GM12878 (cell line): ENCODE measurements around the gene REST. TPM values are rescaled to one million over a fixed set of nuclear protein-coding genes. Genes with fewer than 3 reads are reported as not detected.

ENCODE experiments used
- ATAC-seq: fragments of 200-7000 bp; cut with Tn5 transposase; 3 replicates; pipeline ENCODE4 v1.9.1; 2020; ENCODE audit warnings: mild to moderate bottlenecking, moderate library complexity
- BruUV-seq: library from RNA; stranded (reverse); fragments of 400-500 nt; replicated peaks from 2 replicates; lab custom pipeline; 2021; lab: Mats Ljungman, UMichigan
- CTCF ChIA-PET: fragments of 300-600 bp; sonication (Branson Sonifier 250); formaldehyde crosslinking; extraction: SDS; loops from one replicate; lab custom pipeline; 2021; ENCODE audit warnings: inconsistent platforms; lab: Yijun Ruan, JAX
- POLR2A ChIA-PET: fragments of 350-600 bp; formaldehyde crosslinking; extraction: SDS; loops from one replicate; lab custom pipeline; 2021; ENCODE audit warnings: inconsistent platforms; lab: Charles Lee
- RAD21 ChIA-PET: fragments of 300-600 bp; sonication (Branson Sonifier 250); formaldehyde crosslinking; loops from one replicate; lab custom pipeline; 2023; ENCODE audit warnings: antibody characterized with exemption; ENCODE audit not compliant: unreplicated experiment; lab: Charles Lee
- SMC1A ChIA-PET: fragments of 300-600 bp; sonication (Branson Sonifier 250); formaldehyde crosslinking; loops from one replicate; lab custom pipeline; 2023; ENCODE audit not compliant: unreplicated experiment, uncharacterized antibody; lab: Charles Lee
- DNase-seq: peaks from one replicate; pipeline ENCODE4 v3.0.0-alpha.2; 2011; ENCODE audit warnings: low read depth, low spot score
- FAIRE-seq: peaks from 3 replicates; lab custom pipeline; 2011; peaks lifted over from hg19 to GRCh38; lab: Jason Lieb, UNC
- H2AFZ ChIP-seq: 2 replicates; pipeline ENCODE4 v1.6.0; 2011; ENCODE audit warnings: low read depth, low read length, control low read depth; ENCODE audit not compliant: control insufficient read depth
- H3K27ac ChIP-seq: 2 replicates; pipeline ENCODE4 v1.5.1; 2011; ENCODE audit warnings: control low read depth; ENCODE audit not compliant: control insufficient read depth, insufficient read depth
- H3K27me3 ChIP-seq, 2 experiments: replicated peaks in 1 of 2; 2 replicates each; pipeline versions ENCODE4 v1.6.0 to v1.6.1; 2011; ENCODE audit warnings: low read length in 1 of 2; ENCODE audit not compliant: control insufficient read depth in 2 of 2, insufficient read depth in 2 of 2
- H3K36me3 ChIP-seq, 2 experiments: 2 replicates each; pipeline ENCODE4 v1.5.1; 2011; ENCODE audit warnings: low read length in 1 of 2; ENCODE audit not compliant: control insufficient read depth in 2 of 2, insufficient read depth in 2 of 2
- H3K4me1 ChIP-seq: 2 replicates; pipeline ENCODE4 v1.6.1; 2011; ENCODE audit warnings: mild to moderate bottlenecking, low read length, moderate library complexity, mixed read lengths; ENCODE audit not compliant: control insufficient read depth, insufficient read depth
- H3K4me2 ChIP-seq: 2 replicates; pipeline ENCODE4 v1.6.0; 2011; ENCODE audit warnings: control low read depth; ENCODE audit not compliant: control insufficient read depth, insufficient read depth
- H3K4me3 ChIP-seq: fragments of 200-600 bp; sonication (generic); 2 replicates; pipeline ENCODE4 v1.5.1; 2016
- H3K79me2 ChIP-seq: 2 replicates; pipeline ENCODE4 v1.6.0; 2011; ENCODE audit warnings: low read length; ENCODE audit not compliant: control insufficient read depth, insufficient read depth
- H3K9ac ChIP-seq: 2 replicates; pipeline ENCODE4 v1.8.0; 2011; ENCODE audit warnings: low read length, control low read depth, mixed read lengths; ENCODE audit not compliant: control insufficient read depth, insufficient read depth
- H3K9me3 ChIP-seq: replicated peaks from 3 replicates; pipeline ENCODE4 v1.5.1; 2011; ENCODE audit warnings: mild to moderate bottlenecking, low read length; ENCODE audit not compliant: control insufficient read depth, insufficient read depth
- H4K20me1 ChIP-seq: 2 replicates; pipeline ENCODE4 v1.6.0; 2011; ENCODE audit not compliant: control insufficient read depth, insufficient read depth
- IKZF2 ChIP-seq, 2 experiments: fragments of 450-650 bp; IDR thresholded peaks; 2 replicates each; pipeline ENCODE4 v1.6.1; 2017; ENCODE audit warnings: mild to moderate bottlenecking in 2 of 2, moderate library complexity in 2 of 2
- KLF5 ChIP-seq: fragments of 450-650 bp; IDR thresholded peaks from 2 replicates; pipeline ENCODE4 v1.6.1; 2014; ENCODE audit warnings: mild to moderate bottlenecking; ENCODE audit not compliant: partially characterized antibody
- MEF2A ChIP-seq: IDR thresholded peaks from 2 replicates; pipeline ENCODE4 v1.6.1; 2011; ENCODE audit warnings: low read depth, mild to moderate bottlenecking, low read length, moderate library complexity; ENCODE audit not compliant: insufficient read depth
- NFYB ChIP-seq: IDR thresholded peaks from 2 replicates; pipeline ENCODE4 v1.6.1; 2011; ENCODE audit warnings: low read depth, mild to moderate bottlenecking, low read length, improper control_type of control experiment, moderate library complexity; ENCODE audit not compliant: insufficient read depth
- SRF ChIP-seq, 2 experiments: IDR thresholded peaks; 2 replicates each; pipeline ENCODE4 v1.6.1; 2011; ENCODE audit warnings: low read depth in 2 of 2, low read length in 2 of 2, mild to moderate bottlenecking in 1 of 2, moderate library complexity in 1 of 2
- TCF12 ChIP-seq: IDR thresholded peaks from 2 replicates; pipeline ENCODE4 v1.6.1; 2011; ENCODE audit warnings: low read depth, mild to moderate bottlenecking, low read length
- WGBS: methylation state at CpG from one replicate; pipeline ENCODE4 v1.1.6; 2016; ENCODE audit warnings: low lambda C conversion rate; ENCODE audit not compliant: insufficient replicate concordance, insufficient coverage; ENCODE audit errors: missing lambda C conversion rate; 5-methylcytosine and 5-hydroxymethylcytosine counted together
- in situ Hi-C: fragments of 300-500 bp; cut with MboI; formaldehyde crosslinking; loops from 9 replicates; pipeline ENCODE4 v1.14.3; 2018; ENCODE audit warnings: mixed read lengths
- intact Hi-C: fragments of 100-400 bp; cut with micrococcal nuclease; formaldehyde crosslinking; loops from one replicate; pipeline ENCODE4 v1.14.2; 2022; ENCODE audit not compliant: unreplicated experiment
- polyA plus RNA-seq, 11 experiments: library from polyadenylated mRNA; depleted of rRNA in 4 of 11; unstranded in 6 of 11; stranded (reverse) in 5 of 11; fragments of >200 nt; fragmentation: Nextera tagmentation in 4 of 11; fragmentation: Illumina TruSeq in 1 of 11; extraction: Ambion mirVana in 4 of 11; extraction: Trizol in 1 of 11; gene quantifications; 1 replicate in 1 of 11; 2 replicates in 10 of 11; pipeline versions ENCODE4 v1.2.1 to v1.2.3, GENCODE V29; 2011 to 2016; ENCODE audit warnings: inconsistent platforms in 2 of 11, missing spikeins in 2 of 11, low read depth in 1 of 11
- total RNA-seq, 4 experiments: library from RNA; depleted of rRNA in 3 of 4; stranded (reverse); fragments of >200 nt in 3 of 4; fragmentation: Illumina TruSeq in 1 of 4; extraction: Trizol in 1 of 4; gene quantifications; 2 replicates each; pipeline versions ENCODE4 v1.2.1 to v1.2.3, GENCODE V29; 2013 to 2021
- TF ChIP-seq, protein P1 (sequence below): IDR thresholded peaks from 2 replicates; pipeline ENCODE4 v1.6.1; 2012; ENCODE audit warnings: improper control_type of control experiment, low read depth, low read length; ENCODE audit not compliant: insufficient replicate concordance

REST gene
- total and polyA plus RNA-seq, 10 of the 15 experiments (the other 5 are each of a cell fraction or from before 2014, with no cell fraction given): 3.7 to 36.3 (median 20.4) TPM

GRCh38 chr4:56995525-56995924, 87.8 kb downstream of the REST start:
- no peak overlapping the region for H3K9ac ChIP-seq
- SMC1A ChIA-PET: interaction anchor here (0.6 kb wide), 1 partner anchor 12 kb away, joined by 4 read pairs; no protein-coding TSS in a partner anchor
- BruUV-seq: TSS peak; percentile 22
- CTCF ChIA-PET: no interaction called here
- intact Hi-C loops (no loop called here), in situ Hi-C loops (no loop called here)
- H3K27me3 ChIP-seq: no peaks in the 10 kb centered on the region
- H3K4me1 ChIP-seq: no peaks in the 10 kb centered on the region
- H3K79me2 ChIP-seq: no peaks in the 10 kb centered on the region; the same call in none of the 2 replicates
- RAD21 ChIA-PET: no interaction called here
- H2AFZ ChIP-seq: no peak overlapping the region
- no peak for ATAC-seq
- no peak for DNase-seq
- no peak overlapping the region for H3K4me3 ChIP-seq
- 98% methylated on average over 7 of the region's 7 CpGs for WGBS
- peaks cover 12 to 26% of the 10 kb centered on the region in 2 experiments for H3K36me3 ChIP-seq
- H3K9me3 ChIP-seq: no peaks in the 10 kb centered on the region
- no peak overlapping the region for H3K27ac ChIP-seq
- no peaks in the 10 kb centered on the region for H4K20me1 ChIP-seq
- TF ChIP-seq KLF5: no peak
- no peak for TF ChIP-seq TCF12
- TF ChIP-seq, protein P1, sequence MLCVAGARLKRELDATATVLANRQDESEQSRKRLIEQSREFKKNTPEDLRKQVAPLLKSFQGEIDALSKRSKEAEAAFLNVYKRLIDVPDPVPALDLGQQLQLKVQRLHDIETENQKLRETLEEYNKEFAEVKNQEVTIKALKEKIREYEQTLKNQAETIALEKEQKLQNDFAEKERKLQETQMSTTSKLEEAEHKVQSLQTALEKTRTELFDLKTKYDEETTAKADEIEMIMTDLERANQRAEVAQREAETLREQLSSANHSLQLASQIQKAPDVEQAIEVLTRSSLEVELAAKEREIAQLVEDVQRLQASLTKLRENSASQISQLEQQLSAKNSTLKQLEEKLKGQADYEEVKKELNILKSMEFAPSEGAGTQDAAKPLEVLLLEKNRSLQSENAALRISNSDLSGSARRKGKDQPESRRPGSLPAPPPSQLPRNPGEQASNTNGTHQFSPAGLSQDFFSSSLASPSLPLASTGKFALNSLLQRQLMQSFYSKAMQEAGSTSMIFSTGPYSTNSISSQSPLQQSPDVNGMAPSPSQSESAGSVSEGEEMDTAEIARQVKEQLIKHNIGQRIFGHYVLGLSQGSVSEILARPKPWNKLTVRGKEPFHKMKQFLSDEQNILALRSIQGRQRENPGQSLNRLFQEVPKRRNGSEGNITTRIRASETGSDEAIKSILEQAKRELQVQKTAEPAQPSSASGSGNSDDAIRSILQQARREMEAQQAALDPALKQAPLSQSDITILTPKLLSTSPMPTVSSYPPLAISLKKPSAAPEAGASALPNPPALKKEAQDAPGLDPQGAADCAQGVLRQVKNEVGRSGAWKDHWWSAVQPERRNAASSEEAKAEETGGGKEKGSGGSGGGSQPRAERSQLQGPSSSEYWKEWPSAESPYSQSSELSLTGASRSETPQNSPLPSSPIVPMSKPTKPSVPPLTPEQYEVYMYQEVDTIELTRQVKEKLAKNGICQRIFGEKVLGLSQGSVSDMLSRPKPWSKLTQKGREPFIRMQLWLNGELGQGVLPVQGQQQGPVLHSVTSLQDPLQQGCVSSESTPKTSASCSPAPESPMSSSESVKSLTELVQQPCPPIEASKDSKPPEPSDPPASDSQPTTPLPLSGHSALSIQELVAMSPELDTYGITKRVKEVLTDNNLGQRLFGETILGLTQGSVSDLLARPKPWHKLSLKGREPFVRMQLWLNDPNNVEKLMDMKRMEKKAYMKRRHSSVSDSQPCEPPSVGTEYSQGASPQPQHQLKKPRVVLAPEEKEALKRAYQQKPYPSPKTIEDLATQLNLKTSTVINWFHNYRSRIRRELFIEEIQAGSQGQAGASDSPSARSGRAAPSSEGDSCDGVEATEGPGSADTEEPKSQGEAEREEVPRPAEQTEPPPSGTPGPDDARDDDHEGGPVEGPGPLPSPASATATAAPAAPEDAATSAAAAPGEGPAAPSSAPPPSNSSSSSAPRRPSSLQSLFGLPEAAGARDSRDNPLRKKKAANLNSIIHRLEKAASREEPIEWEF: no peak
- TF ChIP-seq SRF (IDR thresholded peaks at IDR 0.05; ENCODE audit: low read depth in 2 of 2, low read length in 2 of 2): no peak
- TF ChIP-seq IKZF2 (IDR thresholded peaks at IDR 0.05): no peak
- no peak for TF ChIP-seq NFYB
- no peak for TF ChIP-seq MEF2A
- H3K4me2 ChIP-seq: no peak overlapping the region
- no peak for FAIRE-seq
- POLR2A ChIA-PET: no interaction called here
